Activated CD4-positive, alpha-beta T cell treated with anti-CD3 and anti-CD28 coated beads, Interleukin-2, amount 50 U/mL, for 1 hour (primary cell): Measurements from ENCODE around the gene CAMK1D.
"Not testable (repeated sequence)": the region's sequence is repeated elsewhere in the genome, so short reads cannot be mapped to it uniquely, and the experiment has no call there.

ENCODE experiments used
- DNase-seq: peaks from one replicate; pipeline ENCODE4 v3.0.0-alpha.2; 2020

Gene CAMK1D

DNA sequence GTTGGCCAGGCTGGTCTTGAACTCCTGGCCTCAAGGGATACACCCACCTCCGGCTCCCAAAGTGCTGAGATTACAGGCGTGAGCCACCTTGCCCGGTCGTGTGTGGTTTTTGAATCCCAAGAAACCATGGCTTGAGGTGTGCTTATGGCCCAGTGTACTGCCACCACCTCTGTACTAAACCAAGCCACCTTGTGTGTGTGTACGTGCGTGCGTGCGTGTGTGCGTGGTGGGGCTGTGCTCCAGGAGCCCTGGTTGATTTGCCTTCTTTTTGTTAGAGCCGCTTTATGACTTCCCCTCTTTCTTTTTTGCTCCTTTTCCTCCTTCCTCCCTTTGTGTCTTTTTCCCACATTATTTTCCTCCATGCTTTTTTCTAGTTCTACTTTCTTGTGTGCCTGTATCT lies 121.4 kb downstream of the CAMK1D start:
- DNase-seq, result no peak

DNA sequence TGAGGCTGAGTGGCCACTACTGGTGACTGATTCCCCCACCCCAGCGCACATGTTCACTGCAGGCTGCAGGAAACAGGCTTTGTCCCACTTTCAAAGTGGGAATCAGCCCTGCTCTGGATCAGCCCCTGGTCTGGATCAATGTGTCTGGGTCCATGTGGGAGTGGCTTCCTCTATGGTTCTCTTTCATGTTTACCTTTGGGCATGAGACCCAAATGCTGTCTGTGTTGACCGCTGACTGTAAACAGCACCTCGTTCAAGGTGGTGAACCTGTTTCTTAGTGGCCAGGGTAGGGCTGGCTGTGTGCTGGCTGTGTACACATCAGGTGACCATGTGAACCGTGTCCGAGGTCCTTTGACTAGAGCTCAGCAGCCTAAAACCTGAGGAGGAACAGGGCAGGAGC lies 121.8 kb downstream of the CAMK1D start:
- DNase-seq, result no peak

DNA sequence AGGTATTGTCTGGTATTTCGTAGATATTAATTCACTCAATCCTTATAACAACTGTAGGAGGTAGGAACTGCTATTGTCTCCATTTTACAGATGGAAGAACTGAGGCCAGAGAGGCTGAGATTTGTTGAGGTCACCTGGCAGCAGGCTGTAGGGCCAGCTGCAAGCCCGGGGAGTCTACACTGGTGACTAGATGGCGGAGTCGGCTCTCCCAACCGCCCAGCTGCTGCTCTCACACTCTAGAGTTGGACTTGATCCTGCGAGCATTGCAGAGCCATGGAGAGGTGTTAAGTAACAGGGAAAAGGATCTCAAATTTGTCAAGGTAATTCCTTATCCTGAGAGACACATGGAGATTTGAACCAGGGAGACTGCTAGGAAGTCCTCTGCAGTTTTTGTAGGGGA lies 124.1 kb downstream of the CAMK1D start:
- no peak for DNase-seq

DNA sequence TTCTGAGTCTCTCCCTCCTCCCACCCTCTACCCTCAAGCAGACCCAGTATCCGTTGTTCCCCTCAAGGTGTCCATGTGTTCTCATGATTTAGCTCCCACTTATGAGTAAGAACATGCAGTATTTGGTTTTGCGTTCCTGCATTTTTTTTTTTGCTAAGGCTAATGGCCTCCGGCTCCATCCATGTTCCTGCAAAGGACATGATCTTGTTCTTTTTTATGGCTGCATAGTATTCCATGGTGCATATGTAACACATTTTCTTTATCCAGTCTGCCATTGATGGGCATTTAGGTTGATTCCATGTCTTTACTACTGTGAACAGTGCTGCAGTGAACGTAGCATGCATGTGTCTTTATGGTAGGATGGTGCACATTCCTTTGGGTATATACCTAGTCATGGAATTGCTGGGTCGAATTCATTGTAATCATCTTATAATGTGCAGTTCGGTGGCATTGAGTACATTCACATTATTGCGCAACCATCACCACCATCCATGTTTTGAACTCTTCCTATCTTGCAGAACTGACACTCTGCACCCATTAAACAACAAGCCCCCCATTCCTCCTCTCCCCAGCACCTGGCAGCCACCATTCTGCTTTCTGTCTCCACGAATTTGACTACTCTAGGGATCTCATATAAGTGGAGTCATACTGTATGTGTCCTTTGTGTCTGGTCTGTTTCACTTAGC lies 125.5 kb downstream of the CAMK1D start:
- no peak for DNase-seq

DNA sequence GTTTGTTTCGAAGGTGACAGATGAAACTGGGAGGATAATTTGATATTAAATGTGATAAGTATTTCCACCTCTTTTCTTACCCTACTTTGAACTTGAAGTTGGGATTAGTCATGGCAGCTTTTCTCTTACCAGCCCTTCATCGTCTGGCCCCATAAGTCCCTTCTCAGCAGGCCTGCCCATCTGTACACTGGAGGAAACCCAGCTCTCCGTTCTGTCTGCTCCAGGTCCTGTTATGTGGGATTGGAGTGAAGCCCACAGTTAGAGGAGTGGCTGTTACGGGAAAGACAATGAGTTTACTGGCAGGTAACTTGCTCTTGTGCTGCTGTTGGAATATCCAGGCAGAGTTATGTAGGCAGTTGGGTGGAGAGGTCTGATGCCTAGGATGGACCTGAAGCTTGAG lies 127.3 kb downstream of the CAMK1D start:
- DNase-seq, result no peak

DNA sequence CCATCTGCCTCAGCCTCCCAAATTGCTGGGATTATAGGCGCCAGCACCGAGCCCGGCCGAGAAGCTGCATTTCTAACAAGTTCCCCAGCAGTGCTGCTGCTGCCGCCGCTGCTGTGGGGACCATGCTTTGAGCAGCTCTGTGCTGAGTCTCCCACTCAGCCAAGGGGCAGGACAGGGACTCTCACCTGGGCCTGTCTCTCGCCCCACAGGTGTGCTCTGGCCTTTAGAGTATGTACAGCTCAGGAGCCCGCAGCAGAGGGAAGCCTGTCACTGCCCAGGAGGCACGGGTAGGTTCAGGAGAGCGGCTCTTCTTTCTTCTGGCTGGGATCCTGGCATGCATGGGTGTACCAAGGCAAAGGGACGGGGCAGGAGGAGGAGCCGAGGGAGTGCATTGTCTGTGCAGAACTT lies 130.1 kb downstream of the CAMK1D start:
- no peak for DNase-seq

DNA sequence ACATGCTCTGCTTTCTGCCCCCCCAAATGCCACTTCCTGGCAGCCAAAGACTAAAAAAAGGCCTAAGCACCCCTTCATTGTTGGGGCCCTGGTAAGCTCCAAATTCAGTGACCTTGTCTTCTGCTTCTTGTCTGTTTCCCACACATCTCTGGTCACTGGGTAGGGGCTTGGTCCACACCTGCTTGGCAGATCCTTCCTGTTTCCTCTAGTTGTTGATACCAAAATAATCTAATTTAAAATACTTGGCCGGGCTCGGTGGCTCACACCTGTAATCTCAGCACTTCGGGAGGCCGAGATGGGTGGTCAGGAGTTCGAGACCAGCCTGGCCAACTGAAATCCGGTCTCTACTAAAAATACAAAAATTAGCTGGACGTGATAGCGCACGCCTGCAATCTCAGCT lies 130.6 kb downstream of the CAMK1D start:
- DNase-seq, result no peak

DNA sequence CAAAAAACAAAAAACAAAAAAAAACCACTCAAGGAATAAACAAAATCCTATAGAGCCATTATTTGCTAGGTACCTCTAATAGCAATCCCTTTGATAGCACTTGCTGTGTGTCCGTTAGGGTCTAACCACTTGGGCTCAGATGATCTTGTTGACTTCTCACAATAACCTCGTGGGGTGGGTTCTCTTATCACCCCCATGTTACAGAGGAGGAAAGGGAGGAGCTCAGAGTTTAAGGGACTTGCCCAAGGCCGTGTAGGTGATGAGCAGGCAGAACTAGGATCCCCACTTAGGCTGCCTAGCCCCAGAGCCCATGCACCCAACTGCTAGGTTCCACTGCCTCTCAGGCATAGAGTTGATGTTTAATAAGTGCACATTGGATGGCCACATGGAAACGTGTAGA lies 131.1 kb downstream of the CAMK1D start:
- no peak for DNase-seq

DNA sequence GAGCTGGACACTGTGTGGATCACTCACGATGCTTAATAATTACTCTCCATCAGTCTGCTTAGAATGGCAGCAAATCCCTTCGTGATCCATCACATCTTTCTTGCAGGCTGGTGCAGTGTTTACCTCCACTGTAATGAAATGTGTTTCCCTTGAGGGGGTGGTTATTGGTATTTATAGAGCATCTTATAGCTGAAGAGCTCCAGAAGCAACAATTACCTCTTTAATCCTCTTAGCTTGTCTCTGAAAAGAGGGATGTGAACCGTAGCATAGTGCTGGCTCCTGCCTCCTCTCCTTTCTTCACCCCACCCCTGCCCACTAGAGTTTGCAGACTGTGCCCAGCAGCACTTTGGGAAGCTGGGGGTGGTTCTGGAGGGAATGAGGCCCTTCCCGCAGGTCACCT lies 132.6 kb downstream of the CAMK1D start:
- no peak for DNase-seq

DNA sequence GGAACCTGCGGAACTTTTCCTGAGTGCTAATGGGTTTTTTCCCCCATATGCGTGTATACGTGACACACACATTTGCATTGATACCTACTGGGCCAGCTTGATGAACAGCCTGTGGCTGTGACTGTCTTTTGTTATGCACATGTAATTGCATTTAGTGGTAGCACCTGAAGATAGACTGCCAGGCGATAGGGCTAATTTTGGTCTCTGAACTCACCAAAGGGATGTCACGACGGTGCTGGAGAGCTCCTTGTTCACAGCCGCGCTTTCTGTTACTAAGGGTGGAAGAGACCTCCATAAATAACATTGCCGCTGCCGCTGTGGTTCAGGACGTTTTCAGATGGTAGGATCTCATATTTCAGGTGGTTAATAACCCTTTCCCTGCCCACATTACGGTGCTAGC lies 133.2 kb downstream of the CAMK1D start:
- DNase-seq, result no peak

DNA sequence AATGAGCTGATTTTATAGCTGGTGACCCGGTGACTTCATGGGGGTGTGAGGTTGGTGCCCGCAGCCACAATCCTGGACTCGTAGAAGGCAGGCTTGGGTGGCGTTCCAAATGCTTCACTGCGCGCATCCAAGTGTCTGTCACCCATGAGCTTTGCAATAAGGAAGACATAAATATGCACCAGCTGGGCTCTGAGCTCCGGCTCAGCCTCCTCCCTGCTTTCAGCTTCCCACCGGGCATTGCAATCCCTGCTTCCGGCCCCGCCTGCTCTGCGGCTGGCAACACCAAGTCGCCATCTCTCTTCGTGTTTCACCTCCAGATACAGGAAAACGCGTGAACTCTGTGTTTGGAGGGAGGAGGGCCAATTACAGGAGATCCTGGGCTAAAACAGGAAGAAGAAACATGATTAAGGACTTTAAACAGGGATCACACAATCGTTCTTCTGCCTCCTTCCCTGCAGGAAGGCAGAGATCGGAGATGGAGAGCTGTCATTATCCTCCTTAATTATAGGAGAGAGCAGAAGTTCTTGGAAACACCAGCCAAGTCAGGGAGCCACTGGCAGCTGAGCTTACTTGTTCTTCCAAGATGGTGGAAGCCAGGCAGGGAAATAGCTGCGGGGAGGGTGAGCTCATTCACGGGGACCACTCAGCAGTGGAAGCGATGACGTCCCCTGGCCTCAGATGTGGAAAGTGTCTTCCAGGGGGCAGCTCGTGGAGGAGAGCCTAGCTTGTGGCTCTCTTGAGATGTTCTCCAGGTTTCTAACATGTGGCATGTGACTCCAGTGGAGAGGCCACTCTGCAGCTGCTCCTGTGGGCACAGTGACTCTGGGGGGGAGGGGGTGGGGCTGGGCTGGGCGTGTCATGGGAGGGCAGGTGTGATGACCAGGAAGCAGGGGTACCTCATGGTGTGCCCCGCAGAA lies 134.9 kb downstream of the CAMK1D start:
- DNase-seq, result no peak

DNA sequence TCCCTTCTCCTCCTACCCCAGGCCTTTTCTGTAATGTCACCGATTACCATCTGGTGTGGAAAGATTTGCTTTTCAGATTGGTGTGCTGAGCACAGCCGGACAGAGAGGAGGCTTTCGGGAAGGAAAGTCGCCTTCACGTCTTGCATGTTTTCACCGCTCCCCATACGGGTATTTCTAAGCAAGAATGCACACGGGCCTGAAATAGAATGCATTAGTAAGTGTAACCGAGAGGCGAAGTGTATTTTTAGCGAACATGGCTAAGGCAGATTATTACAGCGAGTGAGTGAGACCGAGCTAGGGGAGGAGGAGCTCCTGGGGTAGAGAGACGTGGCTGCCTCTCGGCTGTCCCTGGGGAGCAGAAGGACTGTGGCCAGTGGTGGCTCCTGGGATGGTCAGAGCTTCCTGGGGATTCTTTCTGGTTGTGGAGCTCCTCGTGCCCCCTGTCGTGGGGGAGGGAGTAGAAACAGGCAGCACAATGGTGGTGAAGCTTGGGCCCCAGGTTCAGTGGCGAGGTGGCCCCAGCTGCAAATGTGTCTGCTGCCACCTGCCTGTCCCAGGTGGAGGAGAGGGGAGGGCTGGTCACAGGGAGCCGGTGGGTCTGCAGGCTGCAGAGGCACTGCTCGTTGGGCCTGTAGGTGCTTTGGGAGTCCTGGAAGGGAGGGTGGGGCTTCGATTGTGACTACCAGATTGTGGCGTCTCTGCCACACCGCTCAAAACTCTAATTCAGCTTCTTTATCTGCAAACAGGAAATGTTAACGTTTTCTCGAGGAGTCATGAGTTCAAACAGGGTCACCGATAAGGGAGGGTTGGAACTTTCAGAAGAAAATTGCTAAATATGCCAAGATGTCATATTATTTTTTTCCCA lies 135.8 kb downstream of the CAMK1D start:
- DNase-seq, result peak; percentile 31

DNA sequence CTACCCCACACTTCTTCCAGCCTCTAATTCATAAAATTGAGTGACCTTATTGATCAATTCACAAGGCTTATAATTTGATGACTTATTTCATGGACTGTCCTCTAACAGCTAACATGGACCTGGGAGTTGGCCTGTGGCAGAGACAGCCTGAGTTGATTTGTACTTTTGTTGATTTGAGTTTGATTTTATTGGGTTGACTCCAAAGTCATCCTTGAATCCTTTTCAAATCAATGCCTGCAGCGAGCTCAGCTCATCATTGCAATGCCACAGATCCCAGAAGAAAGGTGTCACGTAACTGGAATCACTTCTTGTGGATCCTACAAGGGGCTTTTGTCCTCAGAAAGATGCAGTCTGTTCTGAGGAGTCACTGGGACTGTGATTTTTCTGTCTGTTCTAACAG lies 138.0 kb downstream of the CAMK1D start:
- DNase-seq, result no peak

DNA sequence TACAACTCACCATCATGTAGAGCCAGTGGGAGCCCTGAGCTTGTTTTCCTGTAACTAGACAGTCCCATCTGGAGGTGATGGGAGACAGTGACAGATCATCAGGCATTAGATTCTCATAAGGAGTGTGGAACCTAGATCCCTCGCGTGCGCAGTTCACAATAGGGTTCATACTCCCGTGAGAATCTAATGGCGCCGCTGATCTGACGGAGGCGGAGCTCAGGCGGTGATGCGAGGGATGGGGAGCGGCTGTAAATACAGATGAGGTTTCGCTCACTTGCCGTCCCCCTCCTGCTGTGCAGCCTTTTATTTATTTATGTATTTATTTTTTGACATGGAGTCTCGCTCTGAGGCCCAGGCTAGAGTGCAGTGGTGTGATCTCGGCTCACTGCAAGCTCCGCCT lies 139.3 kb downstream of the CAMK1D start:
- DNase-seq, result no peak

DNA sequence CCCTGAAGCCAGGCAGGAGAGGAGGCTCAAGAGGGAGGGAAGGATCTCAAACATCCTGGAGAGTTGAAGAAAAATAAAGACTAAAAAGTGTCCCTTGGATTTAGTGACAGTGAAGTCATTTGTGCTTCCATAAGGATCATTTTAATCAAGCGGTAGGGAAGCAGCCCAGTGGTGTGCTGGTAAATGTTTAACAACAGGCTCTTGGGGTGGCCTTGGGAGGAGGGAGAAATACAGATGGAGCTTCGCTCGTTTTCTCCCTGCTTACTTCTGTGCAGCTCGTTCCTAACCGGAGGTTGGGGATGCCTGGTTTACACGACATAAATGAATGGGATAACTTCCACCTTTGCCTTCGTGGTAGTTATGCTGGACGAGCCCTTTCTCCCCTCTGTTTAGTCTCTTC lies 140.0 kb downstream of the CAMK1D start:
- DNase-seq, result no peak

DNA sequence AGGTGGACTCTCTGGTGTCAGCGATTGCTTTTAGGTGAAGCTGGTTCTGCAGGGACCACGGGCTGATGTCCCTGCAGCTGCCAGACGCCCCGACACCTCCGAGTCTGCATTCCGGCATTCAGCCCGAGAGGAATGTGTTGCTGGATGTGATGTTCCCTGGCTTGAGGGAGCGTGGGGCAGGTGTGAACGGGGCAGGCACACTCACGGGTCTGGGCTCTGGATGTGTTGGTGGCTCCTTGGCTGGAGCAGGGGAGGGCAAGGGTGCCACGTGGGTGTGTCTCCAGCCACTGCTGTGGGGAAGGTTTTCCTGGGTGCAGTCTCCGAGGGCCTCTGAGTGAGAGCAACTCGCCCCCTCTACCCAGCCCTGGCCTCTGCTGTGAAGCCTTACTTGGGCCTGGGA lies 140.5 kb downstream of the CAMK1D start:
- DNase-seq, result no peak

DNA sequence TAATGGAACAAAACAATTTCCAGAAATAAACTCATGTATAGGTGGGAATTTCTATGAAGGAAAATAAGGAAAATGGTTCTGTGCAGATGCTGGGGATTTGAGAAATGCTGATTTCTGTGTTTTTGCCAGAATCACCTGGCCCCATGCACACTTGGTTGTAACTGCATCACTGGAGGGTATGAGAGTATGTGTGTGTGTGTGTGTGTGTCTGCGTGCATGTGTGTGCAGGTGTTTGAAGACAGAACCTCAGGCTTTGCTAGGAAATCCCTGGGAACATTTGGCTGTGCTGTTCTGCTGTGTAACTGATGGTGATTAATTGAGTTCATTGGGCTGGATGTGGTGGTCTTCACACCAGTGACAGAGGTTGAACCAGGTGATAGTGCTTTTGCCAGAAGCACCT lies 141.6 kb downstream of the CAMK1D start:
- DNase-seq, result no peak

DNA sequence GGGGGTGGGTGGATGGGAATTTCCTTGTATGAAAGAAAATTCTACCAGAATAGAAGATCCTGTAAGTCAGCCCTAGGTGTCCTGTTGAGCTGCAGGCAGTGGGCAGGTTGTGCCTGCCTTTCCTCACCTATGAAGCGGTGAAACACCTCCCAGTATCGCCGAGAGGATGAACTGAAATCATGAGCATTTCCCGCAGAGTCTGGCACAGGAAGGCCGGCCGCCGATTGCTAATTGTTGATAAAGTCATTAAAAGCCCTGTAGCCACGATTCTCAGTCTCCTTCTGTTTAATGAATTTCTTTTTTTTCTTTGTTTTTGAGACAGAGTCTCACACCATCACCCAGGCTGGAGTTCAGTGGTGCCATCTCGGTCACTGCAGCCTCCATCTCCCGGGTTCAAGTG lies 142.1 kb downstream of the CAMK1D start:
- DNase-seq, result no peak

DNA sequence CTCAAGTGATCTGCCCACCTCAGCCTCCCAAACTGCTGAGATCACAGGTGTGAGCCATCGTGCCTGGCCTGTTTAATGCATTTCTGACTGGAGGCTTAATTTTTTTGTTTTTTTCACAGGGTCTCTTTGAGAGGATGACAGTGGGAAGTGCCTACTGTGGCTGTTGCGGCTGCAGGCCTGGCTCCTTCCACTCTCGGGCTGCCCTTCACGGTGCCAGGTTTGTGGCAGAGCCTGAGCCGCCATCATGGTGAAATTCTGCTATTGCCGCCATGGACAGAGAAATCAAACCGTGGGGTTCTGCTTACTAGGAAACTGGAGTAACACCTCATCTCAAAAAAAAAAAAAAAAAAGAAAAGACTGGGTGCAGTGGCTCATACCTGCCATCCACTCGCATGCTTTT lies 142.7 kb downstream of the CAMK1D start:
- no peak for DNase-seq

DNA sequence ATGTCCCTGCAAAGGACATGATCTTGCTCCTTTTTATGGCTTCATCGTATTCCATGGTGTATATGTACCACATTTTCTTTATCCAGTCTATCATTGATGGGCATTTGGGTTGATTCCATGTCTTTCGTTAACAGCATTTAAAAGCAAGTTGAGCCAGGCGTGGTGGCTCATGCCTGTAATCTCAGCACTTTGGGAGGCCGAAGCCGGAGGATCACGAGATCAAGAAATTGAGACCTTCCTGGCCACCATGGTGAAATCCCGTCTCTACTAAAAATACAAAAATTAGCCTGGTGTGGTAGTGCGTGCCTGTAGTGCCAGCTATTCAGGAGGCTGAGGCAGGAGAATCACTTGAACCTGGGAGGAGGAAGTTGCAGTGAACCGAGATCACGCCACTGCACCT lies 147.7 kb downstream of the CAMK1D start:
- not testable (repeated sequence) for DNase-seq

DNA sequence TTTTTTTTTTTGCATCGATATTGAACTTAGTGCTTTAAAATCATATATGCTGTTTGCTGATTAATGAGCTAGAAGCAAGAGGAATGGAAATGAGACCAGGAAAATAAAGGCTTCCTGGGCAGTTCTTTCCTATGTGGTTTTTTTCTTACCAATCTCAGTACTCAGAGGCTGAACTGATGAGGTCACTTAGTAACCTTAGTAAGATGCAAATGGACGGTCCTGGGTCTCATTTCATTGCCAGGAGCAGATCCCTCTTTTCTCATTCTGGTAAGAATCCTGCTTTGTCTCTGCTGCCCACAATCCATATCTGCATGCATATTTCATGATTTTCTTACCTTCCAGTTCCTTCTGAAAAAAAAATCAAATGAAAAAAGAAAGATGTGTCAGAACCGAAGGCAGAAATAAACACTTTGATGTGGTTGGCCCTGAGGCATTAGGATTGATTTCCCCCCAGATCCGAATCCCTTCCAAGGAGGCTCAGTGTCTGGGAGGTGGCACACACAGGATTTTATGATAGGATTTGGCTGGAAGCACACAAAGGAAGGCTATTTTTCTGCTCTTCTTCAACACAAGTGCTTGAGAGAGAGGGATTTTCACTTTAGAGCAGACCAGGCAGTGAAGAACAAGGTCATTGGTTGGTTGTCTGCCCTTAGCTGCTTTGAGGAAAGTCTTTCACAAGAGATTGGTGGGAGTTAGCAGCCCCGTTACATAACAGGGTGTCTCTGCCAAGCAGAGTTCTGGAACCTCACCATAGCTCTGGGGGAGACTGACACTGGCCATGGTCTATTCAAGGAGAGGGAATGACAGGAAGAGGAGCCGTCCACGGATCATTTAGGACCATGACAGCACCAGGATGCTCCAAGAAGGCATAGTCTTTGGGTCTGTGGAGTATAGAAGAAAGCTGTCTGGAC lies 150.0 kb downstream of the CAMK1D start:
- DNase-seq, result no peak
